H9 (cell line): ENCODE measurements around the gene CTAGE8. TPM values are rescaled to one million over a fixed set of nuclear protein-coding genes. Genes with fewer than 3 reads are reported as not detected.
"Not testable (repeated sequence)": the region's sequence is repeated elsewhere in the genome, so short reads cannot be mapped to it uniquely, and the experiment has no call there.

Experiments used
- DNase-seq: peaks from one replicate; pipeline ENCODE4 v3.0.0-alpha.2; 2017
- H2AFZ ChIP-seq: one replicate; pipeline ENCODE4 v1.6.1; 2013; ENCODE audit warnings: mild to moderate bottlenecking, low read length, control low read depth, moderate library complexity
- H2AK5ac ChIP-seq: 2 replicates; pipeline ENCODE4 v1.6.1; 2013; ENCODE audit warnings: low read length, control low read depth, mixed read lengths; ENCODE audit not compliant: insufficient read length
- H2BK120ac ChIP-seq: one replicate; pipeline ENCODE4 v1.6.1; 2013; ENCODE audit warnings: low read depth, mild to moderate bottlenecking, low read length, control low read depth, inconsistent platforms; ENCODE audit not compliant: poor library complexity, severe bottlenecking
- H2BK12ac ChIP-seq: 2 replicates; pipeline ENCODE4 v1.6.1; 2013; ENCODE audit warnings: low read length, control low read depth, mixed read lengths, low read depth; ENCODE audit not compliant: insufficient read length
- H2BK15ac ChIP-seq: 2 replicates; pipeline ENCODE4 v1.6.1; 2013; ENCODE audit warnings: low read depth, low read length, control low read depth
- H2BK20ac ChIP-seq: one replicate; pipeline ENCODE4 v1.6.1; 2013; ENCODE audit warnings: low read depth, mild to moderate bottlenecking, low read length, control low read depth, inconsistent platforms; ENCODE audit not compliant: poor library complexity, severe bottlenecking
- H2BK5ac ChIP-seq: 2 replicates; pipeline ENCODE4 v1.6.1; 2013; ENCODE audit warnings: low read length, control low read depth, mixed read lengths; ENCODE audit not compliant: insufficient read length
- H3K14ac ChIP-seq: 2 replicates; pipeline ENCODE4 v1.6.1; 2013; ENCODE audit warnings: low read length, control low read depth; ENCODE audit not compliant: insufficient read depth
- H3K18ac ChIP-seq: 2 replicates; pipeline ENCODE4 v1.6.1; 2013; ENCODE audit warnings: low read depth, mild to moderate bottlenecking, mixed read lengths, low read length, control low read depth; ENCODE audit not compliant: insufficient read length
- H3K23ac ChIP-seq: 2 replicates; pipeline ENCODE4 v1.6.1; 2013; ENCODE audit warnings: low read length, control low read depth, mixed read lengths, low read depth; ENCODE audit not compliant: insufficient read length
- H3K23me2 ChIP-seq: 2 replicates; pipeline ENCODE4 v1.6.1; 2013; ENCODE audit warnings: low read depth, mild to moderate bottlenecking, mixed read lengths, low read length, control low read depth; ENCODE audit not compliant: insufficient read length, poor library complexity, severe bottlenecking
- H3K27ac ChIP-seq: 2 replicates; pipeline ENCODE4 v1.5.1; 2013; ENCODE audit warnings: low read length, control low read depth, mixed read lengths, low read depth; ENCODE audit not compliant: insufficient read length
- H3K27me3 ChIP-seq: 2 replicates; pipeline ENCODE4 v1.6.1; 2013; ENCODE audit warnings: low read length, control low read depth, inconsistent platforms; ENCODE audit not compliant: insufficient read depth
- H3K4ac ChIP-seq: 2 replicates; pipeline ENCODE4 v1.6.1; 2013; ENCODE audit warnings: low read depth, mild to moderate bottlenecking, control low read depth, inconsistent platforms, low read length, moderate library complexity
- H3K4me1 ChIP-seq: 2 replicates; pipeline ENCODE4 v1.6.1; 2013; ENCODE audit warnings: low read length, control low read depth, inconsistent platforms; ENCODE audit not compliant: insufficient read depth
- H3K4me2 ChIP-seq: 2 replicates; pipeline ENCODE4 v1.6.1; 2013; ENCODE audit warnings: low read length, control low read depth, mixed read lengths; ENCODE audit not compliant: insufficient read length, insufficient read depth
- H3K56ac ChIP-seq: 2 replicates; pipeline ENCODE4 v1.6.1; 2013; ENCODE audit warnings: low read depth, mild to moderate bottlenecking, mixed read lengths, low read length, control low read depth; ENCODE audit not compliant: insufficient read length
- H3K79me1 ChIP-seq: 2 replicates; pipeline ENCODE4 v1.6.1; 2013; ENCODE audit warnings: low read depth, mild to moderate bottlenecking, moderate library complexity, low read length, control low read depth, inconsistent platforms; ENCODE audit not compliant: insufficient read depth, poor library complexity, severe bottlenecking
- H3K79me2 ChIP-seq: 2 replicates; pipeline ENCODE4 v1.6.1; 2013; ENCODE audit warnings: low read length, control low read depth, inconsistent platforms; ENCODE audit not compliant: insufficient read depth
- H3K9ac ChIP-seq: 2 replicates; pipeline ENCODE4 v1.6.1; 2013; ENCODE audit warnings: low read length, control low read depth, mixed read lengths; ENCODE audit not compliant: insufficient read length; ENCODE audit errors: extremely low read depth
- H3K9me3 ChIP-seq: one replicate; pipeline ENCODE4 v1.6.1; 2013; ENCODE audit warnings: low read depth, low read length, inconsistent platforms; ENCODE audit not compliant: control insufficient read depth
- H3T11ph ChIP-seq: one replicate; pipeline ENCODE4 v1.6.1; 2013; ENCODE audit warnings: mild to moderate bottlenecking, low read length, control low read depth, inconsistent platforms
- H4K20me1 ChIP-seq: one replicate; pipeline ENCODE4 v1.6.1; 2013; ENCODE audit not compliant: control insufficient read depth, insufficient read length, insufficient read depth
- H4K5ac ChIP-seq: 2 replicates; pipeline ENCODE4 v1.6.1; 2013; ENCODE audit warnings: low read depth, mild to moderate bottlenecking, mixed read lengths, low read length, control low read depth; ENCODE audit not compliant: insufficient read length
- H4K8ac ChIP-seq: replicated peaks from 2 replicates; pipeline ENCODE4 v1.6.1; 2013; ENCODE audit warnings: low read length, control low read depth, mixed read lengths, low read depth; ENCODE audit not compliant: insufficient read length
- H4K91ac ChIP-seq: 2 replicates; pipeline ENCODE4 v1.6.1; 2013; ENCODE audit warnings: low read depth, mild to moderate bottlenecking, moderate library complexity, mixed read lengths, low read length, control low read depth; ENCODE audit not compliant: insufficient read length
- H3K27ac Mint-ChIP-seq, 3 experiments: 2 replicates in 2 of 3; 3 replicates in 1 of 3; pipeline ENCODE4 v1.8.0; 2020 to 2021; ENCODE audit warnings: mixed read lengths in 3 of 3, mild to moderate bottlenecking in 1 of 3, moderate library complexity in 1 of 3
- H3K27me3 Mint-ChIP-seq: 2 replicates; pipeline ENCODE4 v1.8.0; 2021; ENCODE audit warnings: low read depth, mild to moderate bottlenecking, moderate library complexity, mixed read lengths
- H3K36me3 Mint-ChIP-seq, 3 experiments: 2 replicates in 2 of 3; 3 replicates in 1 of 3; pipeline ENCODE4 v1.8.0; 2020 to 2021; ENCODE audit warnings: low read depth in 3 of 3, mixed read lengths in 3 of 3; ENCODE audit not compliant: insufficient read depth in 1 of 3
- H3K4me1 Mint-ChIP-seq, 2 experiments: 2 replicates each; pipeline ENCODE4 v1.8.0; 2020; ENCODE audit warnings: mixed read lengths in 2 of 2
- H3K4me3 Mint-ChIP-seq, 2 experiments: 2 replicates in 1 of 2; 3 replicates in 1 of 2; pipeline ENCODE4 v1.8.0; 2020 to 2021; ENCODE audit warnings: mild to moderate bottlenecking in 2 of 2, mixed read lengths in 2 of 2, moderate library complexity in 1 of 2
- H3K9me3 Mint-ChIP-seq, 2 experiments: 2 replicates in 1 of 2; 3 replicates in 1 of 2; pipeline ENCODE4 v1.8.0; 2020; ENCODE audit warnings: mild to moderate bottlenecking in 2 of 2, mixed read lengths in 2 of 2, moderate library complexity in 1 of 2
- WGBS: extraction: QIAGEN DNeasy Blood & Tissue Kit; methylation state at CpG from one replicate; pipeline ENCODE4 v1.1.7; 2013; ENCODE audit warnings: missing lambda C conversion rate, low lambda C conversion rate, mixed read lengths; ENCODE audit not compliant: insufficient read length; ENCODE audit errors: extremely low coverage; 5-methylcytosine and 5-hydroxymethylcytosine counted together
- total RNA-seq: library from RNA; stranded (reverse); gene quantifications from 2 replicates; pipeline ENCODE4 v1.2.1, GENCODE V29; 2021

The CTAGE8 gene
- total RNA-seq, 1 experiment from 2014 or later, result 4.9 TPM

- H3K56ac ChIP-seq, H3K4me2 ChIP-seq, H3K9ac ChIP-seq, H3K36me3 Mint-ChIP-seq, H4K91ac ChIP-seq, H2BK20ac ChIP-seq, DNase-seq, H3T11ph ChIP-seq, H2AK5ac ChIP-seq, H4K8ac ChIP-seq, H4K20me1 ChIP-seq, H2BK120ac ChIP-seq, H4K5ac ChIP-seq, H3K27me3 ChIP-seq, H3K14ac ChIP-seq, H3K27ac Mint-ChIP-seq, H3K79me1 ChIP-seq, H2BK5ac ChIP-seq, H3K9me3 ChIP-seq, H3K27ac ChIP-seq, H2BK12ac ChIP-seq, H3K27me3 Mint-ChIP-seq, H3K79me2 ChIP-seq, H3K18ac ChIP-seq, H3K23ac ChIP-seq, H3K4me1 ChIP-seq, H3K9me3 Mint-ChIP-seq, H2BK15ac ChIP-seq, H2AFZ ChIP-seq, H3K4me3 Mint-ChIP-seq, H3K23me2 ChIP-seq, H3K4me1 Mint-ChIP-seq, H3K4ac ChIP-seq: not testable (repeated sequence)
- no CpG with 5 or more reads among the region's 2 CpGs for WGBS
These were observed 7.0 kb downstream of the CTAGE8 start for GRCh38 chr7:144262128-144262527.

- not testable (repeated sequence) for H2BK5ac ChIP-seq, H2BK120ac ChIP-seq, H3K9me3 Mint-ChIP-seq, H4K91ac ChIP-seq, H4K5ac ChIP-seq, H2AK5ac ChIP-seq, H3K79me1 ChIP-seq, H3K56ac ChIP-seq, H3K4me3 Mint-ChIP-seq, H3K23ac ChIP-seq, H4K8ac ChIP-seq, H3K9ac ChIP-seq, H3K4me1 ChIP-seq, H3K14ac ChIP-seq, H3K23me2 ChIP-seq, H3K18ac ChIP-seq, H3K36me3 Mint-ChIP-seq, H3K27me3 ChIP-seq, H2BK12ac ChIP-seq, H2BK20ac ChIP-seq, H3K4me2 ChIP-seq, H3K27me3 Mint-ChIP-seq, H3T11ph ChIP-seq, H3K27ac ChIP-seq, H3K79me2 ChIP-seq, H3K9me3 ChIP-seq, H2BK15ac ChIP-seq, H3K4ac ChIP-seq, DNase-seq, H3K27ac Mint-ChIP-seq, H2AFZ ChIP-seq, H4K20me1 ChIP-seq
- no CpG with 5 or more reads among the region's 14 CpGs for WGBS
- H3K4me1 Mint-ChIP-seq, result peaks cover 7 to 11% of the 10 kb centered on the region in 2 experiments; a peak in 3 of 4 replicates
These were observed 10.0 kb downstream of the CTAGE8 start for GRCh38 chr7:144259067-144259466.
